ENCODE data around the gene SCGB1C1.

DNA sequence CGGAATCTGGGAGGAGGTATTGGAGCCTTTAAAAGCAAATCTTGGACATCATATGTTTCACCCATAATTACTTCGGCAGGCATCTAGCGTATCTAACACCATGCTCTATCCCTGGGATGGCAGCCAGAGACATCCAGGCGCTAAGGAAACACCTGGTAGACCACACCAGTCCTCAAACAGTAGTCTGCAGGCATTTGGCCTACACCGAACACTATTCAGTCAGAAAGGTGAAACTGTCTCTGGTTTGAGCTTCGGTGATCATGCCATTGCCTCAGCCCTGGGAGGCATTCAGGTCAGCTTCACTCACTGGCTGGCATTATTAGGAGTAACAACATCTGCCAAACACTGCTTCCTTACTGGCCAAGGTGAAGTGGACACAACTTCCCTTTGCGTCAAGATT is 31.5 kb downstream of the SCGB1C1 start:
- no peak for TF ChIP-seq CTCF (IDR thresholded peaks at IDR 0.05; ENCODE audit: low read depth, low read length, missing input control)
- no peak for TF ChIP-seq RXRA (IDR thresholded peaks at IDR 0.05)
- TF ChIP-seq RAD21 (IDR thresholded peaks at IDR 0.05), result no peak
- no peak for TF ChIP-seq EGR1 (IDR thresholded peaks at IDR 0.05; ENCODE audit: low read depth in 2 of 2)
- TF ChIP-seq FOXA2 (IDR thresholded peaks at IDR 0.05), result no peak
- TF ChIP-seq YY1 (IDR thresholded peaks at IDR 0.05), result no peak
- TF ChIP-seq MAX (IDR thresholded peaks at IDR 0.05), result no peak
- TF ChIP-seq, protein P1, sequence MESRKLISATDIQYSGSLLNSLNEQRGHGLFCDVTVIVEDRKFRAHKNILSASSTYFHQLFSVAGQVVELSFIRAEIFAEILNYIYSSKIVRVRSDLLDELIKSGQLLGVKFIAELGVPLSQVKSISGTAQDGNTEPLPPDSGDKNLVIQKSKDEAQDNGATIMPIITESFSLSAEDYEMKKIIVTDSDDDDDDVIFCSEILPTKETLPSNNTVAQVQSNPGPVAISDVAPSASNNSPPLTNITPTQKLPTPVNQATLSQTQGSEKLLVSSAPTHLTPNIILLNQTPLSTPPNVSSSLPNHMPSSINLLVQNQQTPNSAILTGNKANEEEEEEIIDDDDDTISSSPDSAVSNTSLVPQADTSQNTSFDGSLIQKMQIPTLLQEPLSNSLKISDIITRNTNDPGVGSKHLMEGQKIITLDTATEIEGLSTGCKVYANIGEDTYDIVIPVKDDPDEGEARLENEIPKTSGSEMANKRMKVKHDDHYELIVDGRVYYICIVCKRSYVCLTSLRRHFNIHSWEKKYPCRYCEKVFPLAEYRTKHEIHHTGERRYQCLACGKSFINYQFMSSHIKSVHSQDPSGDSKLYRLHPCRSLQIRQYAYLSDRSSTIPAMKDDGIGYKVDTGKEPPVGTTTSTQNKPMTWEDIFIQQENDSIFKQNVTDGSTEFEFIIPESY (IDR thresholded peaks at IDR 0.05), result no peak
- TF ChIP-seq, protein P2, sequence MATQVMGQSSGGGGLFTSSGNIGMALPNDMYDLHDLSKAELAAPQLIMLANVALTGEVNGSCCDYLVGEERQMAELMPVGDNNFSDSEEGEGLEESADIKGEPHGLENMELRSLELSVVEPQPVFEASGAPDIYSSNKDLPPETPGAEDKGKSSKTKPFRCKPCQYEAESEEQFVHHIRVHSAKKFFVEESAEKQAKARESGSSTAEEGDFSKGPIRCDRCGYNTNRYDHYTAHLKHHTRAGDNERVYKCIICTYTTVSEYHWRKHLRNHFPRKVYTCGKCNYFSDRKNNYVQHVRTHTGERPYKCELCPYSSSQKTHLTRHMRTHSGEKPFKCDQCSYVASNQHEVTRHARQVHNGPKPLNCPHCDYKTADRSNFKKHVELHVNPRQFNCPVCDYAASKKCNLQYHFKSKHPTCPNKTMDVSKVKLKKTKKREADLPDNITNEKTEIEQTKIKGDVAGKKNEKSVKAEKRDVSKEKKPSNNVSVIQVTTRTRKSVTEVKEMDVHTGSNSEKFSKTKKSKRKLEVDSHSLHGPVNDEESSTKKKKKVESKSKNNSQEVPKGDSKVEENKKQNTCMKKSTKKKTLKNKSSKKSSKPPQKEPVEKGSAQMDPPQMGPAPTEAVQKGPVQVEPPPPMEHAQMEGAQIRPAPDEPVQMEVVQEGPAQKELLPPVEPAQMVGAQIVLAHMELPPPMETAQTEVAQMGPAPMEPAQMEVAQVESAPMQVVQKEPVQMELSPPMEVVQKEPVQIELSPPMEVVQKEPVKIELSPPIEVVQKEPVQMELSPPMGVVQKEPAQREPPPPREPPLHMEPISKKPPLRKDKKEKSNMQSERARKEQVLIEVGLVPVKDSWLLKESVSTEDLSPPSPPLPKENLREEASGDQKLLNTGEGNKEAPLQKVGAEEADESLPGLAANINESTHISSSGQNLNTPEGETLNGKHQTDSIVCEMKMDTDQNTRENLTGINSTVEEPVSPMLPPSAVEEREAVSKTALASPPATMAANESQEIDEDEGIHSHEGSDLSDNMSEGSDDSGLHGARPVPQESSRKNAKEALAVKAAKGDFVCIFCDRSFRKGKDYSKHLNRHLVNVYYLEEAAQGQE (IDR thresholded peaks at IDR 0.05), result no peak
- no peak for TF ChIP-seq GABPA (IDR thresholded peaks at IDR 0.05 in 1 of 2, conservative IDR thresholded peaks at IDR 0.05 in 1 of 2)
